Nephron (organoid): ENCODE measurements around the gene TENT5A.

ENCODE experiments used
- H3K27ac Mint-ChIP-seq, 3 experiments: 2 replicates each; pipeline ENCODE4 v1.8.0; 2020; ENCODE audit warnings: mixed read lengths in 3 of 3, mild to moderate bottlenecking in 2 of 3, moderate library complexity in 1 of 3
- H3K27me3 Mint-ChIP-seq: 2 replicates; pipeline ENCODE4 v1.8.0; 2021; ENCODE audit warnings: low read depth, mild to moderate bottlenecking, moderate library complexity, mixed read lengths
- H3K36me3 Mint-ChIP-seq: 2 replicates; pipeline ENCODE4 v1.8.0; 2020; ENCODE audit warnings: low read depth, mixed read lengths
- H3K4me1 Mint-ChIP-seq: 2 replicates; pipeline ENCODE4 v1.8.0; 2020; ENCODE audit warnings: mixed read lengths
- H3K4me3 Mint-ChIP-seq, 3 experiments: 2 replicates each; pipeline ENCODE4 v1.8.0; 2020; ENCODE audit warnings: mild to moderate bottlenecking in 3 of 3, mixed read lengths in 3 of 3, moderate library complexity in 2 of 3
- H3K9me3 Mint-ChIP-seq: 2 replicates; pipeline ENCODE4 v1.8.0; 2020; ENCODE audit warnings: mixed read lengths
- CTCF ChIP-seq, 3 experiments: fragments of 200-600 bp; sonication (generic); IDR thresholded peaks; one replicate each; pipeline ENCODE4 v1.5.0; 2021; ENCODE audit warnings: antibody characterized with exemption in 3 of 3; ENCODE audit not compliant: unreplicated experiment in 3 of 3

TENT5A gene

GRCh38 chr6:81793821-81794475, 41.5 kb upstream of the TENT5A start:
- Mint-ChIP-seq H3K4me1 (no peaks in the 10 kb centered on the region), H3K36me3 (no peaks in the 10 kb centered on the region), H3K27me3 (peaks cover 5% of the 10 kb centered on the region), H3K4me3 (no peak overlapping the region), H3K9me3 (no peaks in the 10 kb centered on the region), H3K27ac (no peak overlapping the region)
- no peak for TF ChIP-seq CTCF (IDR thresholded peaks at IDR 0.05; ENCODE audit: unreplicated experiment in 3 of 3)

- Mint-ChIP-seq H3K4me3 (no peak overlapping the region), H3K27me3 (peaks cover 5% of the 10 kb centered on the region), H3K36me3 (no peaks in the 10 kb centered on the region), H3K27ac (no peak overlapping the region), H3K9me3 (no peaks in the 10 kb centered on the region), H3K4me1 (no peaks in the 10 kb centered on the region)
- no peak for TF ChIP-seq CTCF (IDR thresholded peaks at IDR 0.05; ENCODE audit: unreplicated experiment in 3 of 3)
Observed at GRCh38 chr6:81792826-81793225, 40.3 kb upstream of the TENT5A start.

- Mint-ChIP-seq H3K36me3 (no peaks in the 10 kb centered on the region), H3K9me3 (no peaks in the 10 kb centered on the region), H3K27me3 (peaks cover 5% of the 10 kb centered on the region), H3K4me3 (no peak overlapping the region), H3K4me1 (peaks cover 4% of the 10 kb centered on the region), H3K27ac (no peak overlapping the region)
- no peak for TF ChIP-seq CTCF (IDR thresholded peaks at IDR 0.05; ENCODE audit: unreplicated experiment in 3 of 3)
Observed at GRCh38 chr6:81791756-81792155, 39.3 kb upstream of the TENT5A start.

GRCh38 chr6:81790034-81790433, 37.6 kb upstream of the TENT5A start:
- no peaks in the 10 kb centered on the region for H3K9me3 Mint-ChIP-seq
- H3K27ac Mint-ChIP-seq = no peak overlapping the region
- H3K4me1 Mint-ChIP-seq = peaks cover 4% of the 10 kb centered on the region
- no peaks in the 10 kb centered on the region for H3K36me3 Mint-ChIP-seq
- no peak for TF ChIP-seq CTCF (IDR thresholded peaks at IDR 0.05; ENCODE audit: unreplicated experiment in 3 of 3)
- H3K27me3 Mint-ChIP-seq = peaks cover 5% of the 10 kb centered on the region
- H3K4me3 Mint-ChIP-seq = no peak overlapping the region

GRCh38 chr6:81789291-81789690, 36.8 kb upstream of the TENT5A start:
- H3K4me3 Mint-ChIP-seq = no peak overlapping the region
- peaks cover 5% of the 10 kb centered on the region for H3K27me3 Mint-ChIP-seq
- H3K4me1 Mint-ChIP-seq = peaks cover 4% of the 10 kb centered on the region
- no peak overlapping the region for H3K27ac Mint-ChIP-seq
- H3K36me3 Mint-ChIP-seq = no peaks in the 10 kb centered on the region
- H3K9me3 Mint-ChIP-seq = no peaks in the 10 kb centered on the region
- TF ChIP-seq CTCF (IDR thresholded peaks at IDR 0.05; ENCODE audit: unreplicated experiment in 3 of 3) = no peak

- no peak for TF ChIP-seq CTCF (IDR thresholded peaks at IDR 0.05; ENCODE audit: unreplicated experiment in 3 of 3)
- Mint-ChIP-seq H3K4me1 (peaks cover 4% of the 10 kb centered on the region), H3K4me3 (no peak overlapping the region), H3K27me3 (peaks cover 5% of the 10 kb centered on the region), H3K9me3 (peaks cover 1% of the 10 kb centered on the region), H3K27ac (no peak overlapping the region), H3K36me3 (no peaks in the 10 kb centered on the region)
Observed at GRCh38 chr6:81788748-81789147, 36.3 kb upstream of the TENT5A start.
